ENCODE measurements around the gene HABP4. TPM values are rescaled to one million over a fixed set of nuclear protein-coding genes. Genes with fewer than 3 reads are reported as not detected.

Gene HABP4
- total and polyA plus RNA-seq, 10 of the 15 experiments (the other 5 are each of a cell fraction or from before 2014, with no cell fraction given), result 1.6 to 15.4 (median 11.6) TPM

- Histone ChIP-seq H3K27ac (ENCODE audit: control insufficient read depth, insufficient read depth) (no peak overlapping the region), H2AFZ (ENCODE audit: control insufficient read depth, low read depth, low read length) (no peak overlapping the region), H3K9ac (ENCODE audit: control insufficient read depth, insufficient read depth, low read length) (no peak overlapping the region), H3K4me2 (ENCODE audit: control insufficient read depth, insufficient read depth) (no peak overlapping the region), H3K27me3 (replicated peaks in 1 of 2; ENCODE audit: control insufficient read depth in 2 of 2, insufficient read depth in 2 of 2, low read length in 1 of 2) (no peaks in the 10 kb centered on the region), H3K4me3 (no peak overlapping the region), H3K36me3 (ENCODE audit: control insufficient read depth in 2 of 2, insufficient read depth in 2 of 2, low read length in 1 of 2) (no peaks in the 10 kb centered on the region), H3K9me3 (replicated peaks; ENCODE audit: control insufficient read depth, insufficient read depth, low read length) (no peaks in the 10 kb centered on the region), H3K79me2 (ENCODE audit: control insufficient read depth, insufficient read depth, low read length) (no peaks in the 10 kb centered on the region), H3K4me1 (ENCODE audit: control insufficient read depth, insufficient read depth, low read length) (no peaks in the 10 kb centered on the region), H4K20me1 (ENCODE audit: control insufficient read depth, insufficient read depth) (no peaks in the 10 kb centered on the region)
- DNase-seq (ENCODE audit: low read depth, low spot score) (no peak), ATAC-seq (no peak), FAIRE-seq (no peak)
- intact Hi-C loops (cut with micrococcal nuclease; ENCODE audit: unreplicated experiment) (no loop called here), in situ Hi-C loops (cut with MboI) (no loop called here)
- TF ChIP-seq NRF1 (conservative IDR thresholded peaks at IDR 0.05; ENCODE audit: low read depth, low read length) (no peak), MTA3 (IDR thresholded peaks at IDR 0.05; ENCODE audit: borderline replicate concordance, low read length) (no peak)
- TF ChIP-seq, protein P1, sequence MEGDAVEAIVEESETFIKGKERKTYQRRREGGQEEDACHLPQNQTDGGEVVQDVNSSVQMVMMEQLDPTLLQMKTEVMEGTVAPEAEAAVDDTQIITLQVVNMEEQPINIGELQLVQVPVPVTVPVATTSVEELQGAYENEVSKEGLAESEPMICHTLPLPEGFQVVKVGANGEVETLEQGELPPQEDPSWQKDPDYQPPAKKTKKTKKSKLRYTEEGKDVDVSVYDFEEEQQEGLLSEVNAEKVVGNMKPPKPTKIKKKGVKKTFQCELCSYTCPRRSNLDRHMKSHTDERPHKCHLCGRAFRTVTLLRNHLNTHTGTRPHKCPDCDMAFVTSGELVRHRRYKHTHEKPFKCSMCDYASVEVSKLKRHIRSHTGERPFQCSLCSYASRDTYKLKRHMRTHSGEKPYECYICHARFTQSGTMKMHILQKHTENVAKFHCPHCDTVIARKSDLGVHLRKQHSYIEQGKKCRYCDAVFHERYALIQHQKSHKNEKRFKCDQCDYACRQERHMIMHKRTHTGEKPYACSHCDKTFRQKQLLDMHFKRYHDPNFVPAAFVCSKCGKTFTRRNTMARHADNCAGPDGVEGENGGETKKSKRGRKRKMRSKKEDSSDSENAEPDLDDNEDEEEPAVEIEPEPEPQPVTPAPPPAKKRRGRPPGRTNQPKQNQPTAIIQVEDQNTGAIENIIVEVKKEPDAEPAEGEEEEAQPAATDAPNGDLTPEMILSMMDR (IDR thresholded peaks at IDR 0.05 in 2 of 3, conservative IDR thresholded peaks at IDR 0.05 in 1 of 3; ENCODE audit: control insufficient read depth in 2 of 3, extremely low read depth in 1 of 3, insufficient read depth in 1 of 3, low read depth in 3 of 3, low read length in 3 of 3), result no peak
- ChIA-PET POLR2A (no interaction called here), SMC1A (ENCODE audit: uncharacterized antibody, unreplicated experiment) (no interaction called here), RAD21 (ENCODE audit: unreplicated experiment) (interaction anchor here (0.7 kb wide), 1 partner anchor 1108 kb away, joined by 3 read pairs; no protein-coding TSS in a partner anchor), CTCF (no interaction called here)
- WGBS (ENCODE audit: insufficient coverage, insufficient replicate concordance, low lambda C conversion rate, missing lambda C conversion rate), result 95% methylated on average over 5 of the region's 5 CpGs
- BruUV-seq (replicated peaks), result no TSS peak
These were observed 17.8 kb downstream of the HABP4 start for GRCh38 chr9:96467784-96468183.

GRCh38 chr9:96476013-96476412 lies 26.0 kb downstream of the HABP4 start:
- Histone ChIP-seq H3K36me3 (ENCODE audit: control insufficient read depth in 2 of 2, insufficient read depth in 2 of 2, low read length in 1 of 2) (no peaks in the 10 kb centered on the region), H3K79me2 (ENCODE audit: control insufficient read depth, insufficient read depth, low read length) (no peaks in the 10 kb centered on the region), H3K9ac (ENCODE audit: control insufficient read depth, insufficient read depth, low read length) (no peak overlapping the region), H3K4me2 (ENCODE audit: control insufficient read depth, insufficient read depth) (no peak overlapping the region), H3K4me3 (no peak overlapping the region), H4K20me1 (ENCODE audit: control insufficient read depth, insufficient read depth) (no peaks in the 10 kb centered on the region), H3K9me3 (replicated peaks; ENCODE audit: control insufficient read depth, insufficient read depth, low read length) (no peaks in the 10 kb centered on the region), H2AFZ (ENCODE audit: control insufficient read depth, low read depth, low read length) (no peak overlapping the region), H3K27me3 (replicated peaks in 1 of 2; ENCODE audit: control insufficient read depth in 2 of 2, insufficient read depth in 2 of 2, low read length in 1 of 2) (no peaks in the 10 kb centered on the region), H3K27ac (ENCODE audit: control insufficient read depth, insufficient read depth) (no peak overlapping the region), H3K4me1 (ENCODE audit: control insufficient read depth, insufficient read depth, low read length) (peaks cover 10% of the 10 kb centered on the region)
- DNase-seq (ENCODE audit: low read depth, low spot score) (no peak), FAIRE-seq (no peak), ATAC-seq (no peak)
- RAD21 ChIA-PET (ENCODE audit: unreplicated experiment), result no interaction called here
- 83% methylated on average over 4 of the region's 4 CpGs for WGBS (ENCODE audit: insufficient coverage, insufficient replicate concordance, low lambda C conversion rate, missing lambda C conversion rate)
- in situ Hi-C loops (cut with MboI), result no loop called here
- POLR2A ChIA-PET, result no interaction called here
- no peak for TF ChIP-seq RAD21 (IDR thresholded peaks at IDR 0.05; ENCODE audit: insufficient read depth, low read depth, low read length)
- TF ChIP-seq FOXM1 (IDR thresholded peaks at IDR 0.05; ENCODE audit: low read depth, low read length), result no peak
- no peak for TF ChIP-seq CBX5 (IDR thresholded peaks at IDR 0.05; ENCODE audit: low read depth)
- SMC1A ChIA-PET (ENCODE audit: uncharacterized antibody, unreplicated experiment), result interaction anchor here (1.0 kb wide), 1 partner anchor 26 kb away, joined by 3 read pairs; the partner anchor contains the start of gene HABP4
- CTCF ChIA-PET, result interaction anchor here (0.5 to 1.2 kb wide), 3 partner anchors 10 to 148 kb away, joined by 3 read pairs; no protein-coding TSS in a partner anchor
- no TSS peak for BruUV-seq (replicated peaks)
- intact Hi-C loops (cut with micrococcal nuclease; ENCODE audit: unreplicated experiment), result no loop called here

All from GM12878 (cell line).